ENCODE results near the gene NSMF. TPM values are rescaled to one million over a fixed set of nuclear protein-coding genes. Genes with fewer than 3 reads are reported as not detected.

The NSMF gene
- total and polyA plus RNA-seq, 10 of the 15 experiments (the other 5 are each of a cell fraction or from before 2014, with no cell fraction given): 0.13 to 44.3 (median 13.4) TPM

DNA sequence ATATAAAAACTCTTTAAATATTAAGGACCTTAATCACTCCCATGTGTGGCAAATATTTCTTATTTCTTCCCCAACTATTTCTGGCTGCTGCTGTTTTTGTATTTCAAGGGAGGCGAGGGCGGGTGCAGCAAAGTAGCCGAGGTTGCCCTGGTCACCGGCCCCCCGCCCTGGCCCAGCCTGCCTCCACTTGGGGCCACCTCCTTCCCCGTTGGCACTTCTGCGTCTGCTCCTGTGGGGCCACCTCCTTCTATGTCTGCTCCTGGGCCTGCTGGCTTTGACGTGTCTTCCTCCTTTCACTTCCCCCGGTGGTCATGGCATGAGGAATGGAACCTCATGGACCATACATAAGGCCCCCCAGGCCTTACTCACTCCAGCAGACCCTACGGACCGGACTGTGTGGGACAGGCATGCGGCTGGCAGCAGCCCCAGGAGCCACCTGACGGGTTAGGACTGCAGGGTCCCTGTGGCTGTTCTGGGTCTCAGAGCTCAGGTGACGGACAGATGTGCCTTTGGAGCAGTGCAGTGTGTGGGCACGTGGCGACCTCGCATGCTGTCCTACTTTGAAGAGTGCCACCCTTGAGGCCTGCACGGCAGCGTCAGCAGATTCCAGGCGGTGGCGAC lies 12.2 kb downstream of the NSMF start:
- H3K4me2 ChIP-seq (ENCODE audit: control insufficient read depth, insufficient read depth): no peak overlapping the region
- 67% methylated on average over 21 of the region's 21 CpGs for WGBS (ENCODE audit: insufficient coverage, insufficient replicate concordance, low lambda C conversion rate, missing lambda C conversion rate)

More for the DNA sequence above, 12.2 kb downstream of the NSMF start:
- Histone ChIP-seq H3K4me1 (ENCODE audit: control insufficient read depth, insufficient read depth, low read length) (peaks cover 8% of the 10 kb centered on the region), H3K9ac (ENCODE audit: control insufficient read depth, insufficient read depth, low read length) (no peak overlapping the region), H2AFZ (ENCODE audit: control insufficient read depth, low read depth, low read length) (no peak overlapping the region), H4K20me1 (ENCODE audit: control insufficient read depth, insufficient read depth) (no peaks in the 10 kb centered on the region), H3K27me3 (replicated peaks in 1 of 2; ENCODE audit: control insufficient read depth in 2 of 2, insufficient read depth in 2 of 2, low read length in 1 of 2) (no peaks in the 10 kb centered on the region), H3K4me3 (no peak overlapping the region), H3K36me3 (ENCODE audit: control insufficient read depth in 2 of 2, insufficient read depth in 2 of 2, low read length in 1 of 2) (no peaks in the 10 kb centered on the region), H3K79me2 (ENCODE audit: control insufficient read depth, insufficient read depth, low read length) (no peaks in the 10 kb centered on the region), H3K27ac (ENCODE audit: control insufficient read depth, insufficient read depth) (no peak overlapping the region), H3K9me3 (replicated peaks; ENCODE audit: control insufficient read depth, insufficient read depth, low read length) (no peaks in the 10 kb centered on the region)
- ChIA-PET POLR2A (no interaction called here), SMC1A (ENCODE audit: uncharacterized antibody, unreplicated experiment) (no interaction called here), CTCF (interaction anchor here (1.5 to 3.9 kb wide), 2 partner anchors 12 to 160 kb away, joined by 6 to 25 read pairs; partner anchors contain the start of gene NSMF), RAD21 (ENCODE audit: unreplicated experiment) (interaction anchor here (1.4 kb wide), 1 partner anchor 24 kb away, joined by 4 read pairs; the partner anchor contains the start of genes EXD3 and NOXA1)
- no peak for TF ChIP-seq NFYA (IDR thresholded peaks at IDR 0.05; ENCODE audit: borderline replicate concordance, low read depth, low read length)
- TF ChIP-seq, protein P1, sequence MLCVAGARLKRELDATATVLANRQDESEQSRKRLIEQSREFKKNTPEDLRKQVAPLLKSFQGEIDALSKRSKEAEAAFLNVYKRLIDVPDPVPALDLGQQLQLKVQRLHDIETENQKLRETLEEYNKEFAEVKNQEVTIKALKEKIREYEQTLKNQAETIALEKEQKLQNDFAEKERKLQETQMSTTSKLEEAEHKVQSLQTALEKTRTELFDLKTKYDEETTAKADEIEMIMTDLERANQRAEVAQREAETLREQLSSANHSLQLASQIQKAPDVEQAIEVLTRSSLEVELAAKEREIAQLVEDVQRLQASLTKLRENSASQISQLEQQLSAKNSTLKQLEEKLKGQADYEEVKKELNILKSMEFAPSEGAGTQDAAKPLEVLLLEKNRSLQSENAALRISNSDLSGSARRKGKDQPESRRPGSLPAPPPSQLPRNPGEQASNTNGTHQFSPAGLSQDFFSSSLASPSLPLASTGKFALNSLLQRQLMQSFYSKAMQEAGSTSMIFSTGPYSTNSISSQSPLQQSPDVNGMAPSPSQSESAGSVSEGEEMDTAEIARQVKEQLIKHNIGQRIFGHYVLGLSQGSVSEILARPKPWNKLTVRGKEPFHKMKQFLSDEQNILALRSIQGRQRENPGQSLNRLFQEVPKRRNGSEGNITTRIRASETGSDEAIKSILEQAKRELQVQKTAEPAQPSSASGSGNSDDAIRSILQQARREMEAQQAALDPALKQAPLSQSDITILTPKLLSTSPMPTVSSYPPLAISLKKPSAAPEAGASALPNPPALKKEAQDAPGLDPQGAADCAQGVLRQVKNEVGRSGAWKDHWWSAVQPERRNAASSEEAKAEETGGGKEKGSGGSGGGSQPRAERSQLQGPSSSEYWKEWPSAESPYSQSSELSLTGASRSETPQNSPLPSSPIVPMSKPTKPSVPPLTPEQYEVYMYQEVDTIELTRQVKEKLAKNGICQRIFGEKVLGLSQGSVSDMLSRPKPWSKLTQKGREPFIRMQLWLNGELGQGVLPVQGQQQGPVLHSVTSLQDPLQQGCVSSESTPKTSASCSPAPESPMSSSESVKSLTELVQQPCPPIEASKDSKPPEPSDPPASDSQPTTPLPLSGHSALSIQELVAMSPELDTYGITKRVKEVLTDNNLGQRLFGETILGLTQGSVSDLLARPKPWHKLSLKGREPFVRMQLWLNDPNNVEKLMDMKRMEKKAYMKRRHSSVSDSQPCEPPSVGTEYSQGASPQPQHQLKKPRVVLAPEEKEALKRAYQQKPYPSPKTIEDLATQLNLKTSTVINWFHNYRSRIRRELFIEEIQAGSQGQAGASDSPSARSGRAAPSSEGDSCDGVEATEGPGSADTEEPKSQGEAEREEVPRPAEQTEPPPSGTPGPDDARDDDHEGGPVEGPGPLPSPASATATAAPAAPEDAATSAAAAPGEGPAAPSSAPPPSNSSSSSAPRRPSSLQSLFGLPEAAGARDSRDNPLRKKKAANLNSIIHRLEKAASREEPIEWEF (IDR thresholded peaks at IDR 0.05; ENCODE audit: insufficient replicate concordance, low read depth, low read length): no peak
- no peak for TF ChIP-seq ZNF207 (IDR thresholded peaks at IDR 0.05; ENCODE audit: borderline replicate concordance)
- TF ChIP-seq POLR2AphosphoS2 (IDR thresholded peaks at IDR 0.05; ENCODE audit: low read depth, low read length): no peak
- TF ChIP-seq BACH1 (IDR thresholded peaks at IDR 0.05; ENCODE audit: borderline replicate concordance): no peak
- TF ChIP-seq, protein P2, sequence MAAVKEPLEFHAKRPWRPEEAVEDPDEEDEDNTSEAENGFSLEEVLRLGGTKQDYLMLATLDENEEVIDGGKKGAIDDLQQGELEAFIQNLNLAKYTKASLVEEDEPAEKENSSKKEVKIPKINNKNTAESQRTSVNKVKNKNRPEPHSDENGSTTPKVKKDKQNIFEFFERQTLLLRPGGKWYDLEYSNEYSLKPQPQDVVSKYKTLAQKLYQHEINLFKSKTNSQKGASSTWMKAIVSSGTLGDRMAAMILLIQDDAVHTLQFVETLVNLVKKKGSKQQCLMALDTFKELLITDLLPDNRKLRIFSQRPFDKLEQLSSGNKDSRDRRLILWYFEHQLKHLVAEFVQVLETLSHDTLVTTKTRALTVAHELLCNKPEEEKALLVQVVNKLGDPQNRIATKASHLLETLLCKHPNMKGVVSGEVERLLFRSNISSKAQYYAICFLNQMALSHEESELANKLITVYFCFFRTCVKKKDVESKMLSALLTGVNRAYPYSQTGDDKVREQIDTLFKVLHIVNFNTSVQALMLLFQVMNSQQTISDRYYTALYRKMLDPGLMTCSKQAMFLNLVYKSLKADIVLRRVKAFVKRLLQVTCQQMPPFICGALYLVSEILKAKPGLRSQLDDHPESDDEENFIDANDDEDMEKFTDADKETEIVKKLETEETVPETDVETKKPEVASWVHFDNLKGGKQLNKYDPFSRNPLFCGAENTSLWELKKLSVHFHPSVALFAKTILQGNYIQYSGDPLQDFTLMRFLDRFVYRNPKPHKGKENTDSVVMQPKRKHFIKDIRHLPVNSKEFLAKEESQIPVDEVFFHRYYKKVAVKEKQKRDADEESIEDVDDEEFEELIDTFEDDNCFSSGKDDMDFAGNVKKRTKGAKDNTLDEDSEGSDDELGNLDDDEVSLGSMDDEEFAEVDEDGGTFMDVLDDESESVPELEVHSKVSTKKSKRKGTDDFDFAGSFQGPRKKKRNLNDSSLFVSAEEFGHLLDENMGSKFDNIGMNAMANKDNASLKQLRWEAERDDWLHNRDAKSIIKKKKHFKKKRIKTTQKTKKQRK (IDR thresholded peaks at IDR 0.05; ENCODE audit: low read depth, low read length): no peak
- peak; percentile 48; the same call in 1 of the 2 replicates for TF ChIP-seq POLR2A (IDR thresholded peaks at IDR 0.05; ENCODE audit: low read depth, low read length)
- no peak for TF ChIP-seq RAD51 (IDR thresholded peaks at IDR 0.05)
- TF ChIP-seq IRF4 (IDR thresholded peaks at IDR 0.05; ENCODE audit: low read depth, low read length): no peak
- TF ChIP-seq POLR2AphosphoS5 (IDR thresholded peaks at IDR 0.05; ENCODE audit: low read length): 0 out of 2 replicates have a peak, but pooled peaks have one; percentile 9
- TF ChIP-seq, protein P3, sequence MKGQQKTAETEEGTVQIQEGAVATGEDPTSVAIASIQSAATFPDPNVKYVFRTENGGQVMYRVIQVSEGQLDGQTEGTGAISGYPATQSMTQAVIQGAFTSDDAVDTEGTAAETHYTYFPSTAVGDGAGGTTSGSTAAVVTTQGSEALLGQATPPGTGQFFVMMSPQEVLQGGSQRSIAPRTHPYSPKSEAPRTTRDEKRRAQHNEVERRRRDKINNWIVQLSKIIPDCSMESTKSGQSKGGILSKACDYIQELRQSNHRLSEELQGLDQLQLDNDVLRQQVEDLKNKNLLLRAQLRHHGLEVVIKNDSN (IDR thresholded peaks at IDR 0.05; ENCODE audit: borderline replicate concordance, extremely low read length, insufficient read depth, low read depth, low read length): no peak
- BruUV-seq (replicated peaks): no TSS peak
- in situ Hi-C loops (cut with MboI) (loop anchor here (5.0 kb wide), 1 partner anchor 155 kb away; no protein-coding TSS in a partner anchor), intact Hi-C loops (cut with micrococcal nuclease; ENCODE audit: unreplicated experiment) (no loop called here)
- no peak for FAIRE-seq
- no peak for ATAC-seq
- DNase-seq (ENCODE audit: low read depth, low spot score): no peak
